CD14-positive monocyte (primary cell): ENCODE results near the gene CDK18. TPM values are rescaled to one million over a fixed set of nuclear protein-coding genes. Genes with fewer than 3 reads are reported as not detected.

Source experiments
- DNase-seq, 3 donors: peaks; one replicate each; pipeline ENCODE4 v3.0.0-alpha.2; 2011 to 2022
- H2AFZ ChIP-seq: 2 replicates; pipeline ENCODE4 v1.6.0; 2012; ENCODE audit warnings: mild to moderate bottlenecking, low read depth, low read length, inconsistent platforms; ENCODE audit not compliant: insufficient read depth, poor library complexity, severe bottlenecking
- H3K27ac ChIP-seq, 2 donors: 1 replicate in 1 of 2; 2 replicates in 1 of 2; pipeline ENCODE4 v1.5.1; 2012 to 2013; ENCODE audit warnings: low read length in 2 of 2, control low read depth in 1 of 2, inconsistent platforms in 1 of 2, low read depth in 1 of 2, mild to moderate bottlenecking in 1 of 2
- H3K27me3 ChIP-seq, 2 donors: one replicate each; pipeline versions ENCODE4 v1.6.0 to v1.6.1; 2011 to 2013; ENCODE audit warnings: low read length in 2 of 2; ENCODE audit not compliant: control insufficient read depth in 2 of 2, insufficient read depth in 2 of 2
- H3K36me3 ChIP-seq, 2 donors: replicated peaks in 1 of 2; 1 replicate in 1 of 2; 2 replicates in 1 of 2; pipeline versions ENCODE4 v1.5.1 to v1.6.1; 2012 to 2013; ENCODE audit warnings: low read length in 2 of 2, control low read depth in 1 of 2, inconsistent platforms in 1 of 2, mild to moderate bottlenecking in 1 of 2; ENCODE audit not compliant: insufficient read depth in 2 of 2, control insufficient read depth in 1 of 2
- H3K4me1 ChIP-seq, 2 donors: 1 replicate in 1 of 2; 2 replicates in 1 of 2; pipeline versions ENCODE4 v1.5.1 to v1.6.1; 2012 to 2013; ENCODE audit warnings: low read length in 2 of 2, control low read depth in 1 of 2, inconsistent platforms in 1 of 2, mild to moderate bottlenecking in 1 of 2, moderate library complexity in 1 of 2; ENCODE audit not compliant: insufficient read depth in 2 of 2, control insufficient read depth in 1 of 2
- H3K4me2 ChIP-seq: replicated peaks from 2 replicates; pipeline ENCODE3; 2012; ENCODE audit warnings: low read length, moderate library complexity, mild to moderate bottlenecking; ENCODE audit not compliant: poor library complexity, severe bottlenecking; ENCODE audit errors: extremely low read depth
- H3K4me3 ChIP-seq, 3 experiments: fragments of 200-600 bp in 1 of 3; sonication (generic) in 1 of 3; replicated peaks in 1 of 3; 1 replicate in 2 of 3; 2 replicates in 1 of 3; pipeline ENCODE4 v1.5.1; 2011 to 2013; ENCODE audit warnings: low read length in 3 of 3, mild to moderate bottlenecking in 3 of 3, control low read depth in 2 of 3, low read depth in 2 of 3, inconsistent platforms in 1 of 3, moderate library complexity in 1 of 3
- H3K79me2 ChIP-seq: 2 replicates; pipeline ENCODE4 v1.6.0; 2012; ENCODE audit warnings: mild to moderate bottlenecking, control low read depth, inconsistent platforms, low read length, moderate library complexity; ENCODE audit not compliant: insufficient read depth
- H3K9ac ChIP-seq: 2 replicates; pipeline ENCODE4 v1.6.0; 2017; ENCODE audit warnings: low read length, mild to moderate bottlenecking; ENCODE audit not compliant: insufficient read depth, poor library complexity, severe bottlenecking
- H3K9me3 ChIP-seq, 2 donors: replicated peaks in 1 of 2; 1 replicate in 1 of 2; 2 replicates in 1 of 2; pipeline versions ENCODE4 v1.5.1 to v1.6.1; 2012 to 2013; ENCODE audit warnings: low read length in 2 of 2, control low read depth in 1 of 2; ENCODE audit not compliant: control insufficient read depth in 1 of 2, insufficient read depth in 1 of 2
- H4K20me1 ChIP-seq: 2 replicates; pipeline ENCODE4 v1.6.0; 2012; ENCODE audit warnings: mild to moderate bottlenecking, low read length, control low read depth, moderate library complexity; ENCODE audit not compliant: insufficient read depth
- H3K27ac Mint-ChIP-seq, 7 donors: one replicate each; pipeline ENCODE4 v1.8.0; 2020; ENCODE audit warnings: mild to moderate bottlenecking in 7 of 7, mixed read lengths in 7 of 7, moderate library complexity in 6 of 7, inconsistent platforms in 2 of 7
- H3K27me3 Mint-ChIP-seq, 3 donors: one replicate each; pipeline ENCODE4 v1.8.0; 2021 to 2022; ENCODE audit warnings: low read depth in 3 of 3, mild to moderate bottlenecking in 3 of 3, mixed read lengths in 3 of 3, moderate library complexity in 3 of 3, inconsistent platforms in 1 of 3
- H3K36me3 Mint-ChIP-seq, 2 donors: one replicate each; pipeline ENCODE4 v1.8.0; 2020; ENCODE audit warnings: mixed read lengths in 2 of 2, inconsistent platforms in 1 of 2, mild to moderate bottlenecking in 1 of 2
- H3K4me1 Mint-ChIP-seq: one replicate; pipeline ENCODE4 v1.8.0; 2020; ENCODE audit warnings: mild to moderate bottlenecking, mixed read lengths
- H3K4me3 Mint-ChIP-seq, 2 donors: one replicate each; pipeline ENCODE4 v1.8.0; 2020; ENCODE audit warnings: mild to moderate bottlenecking in 2 of 2, mixed read lengths in 2 of 2, moderate library complexity in 1 of 2
- H3K9me3 Mint-ChIP-seq, 7 donors: one replicate each; pipeline ENCODE4 v1.8.0; 2020 to 2022; ENCODE audit warnings: mixed read lengths in 7 of 7, mild to moderate bottlenecking in 6 of 7, moderate library complexity in 6 of 7, inconsistent platforms in 2 of 7
- CTCF ChIP-seq: fragments of 200-600 bp; IDR thresholded peaks from one replicate; pipeline ENCODE4 v1.8.0; 2022; ENCODE audit warnings: antibody characterized with exemption, mild to moderate bottlenecking
- WGBS: methylation state at CpG from one replicate; pipeline ENCODE4 v1.1.5; 2013; ENCODE audit warnings: missing lambda C conversion rate; ENCODE audit not compliant: insufficient coverage; 5-methylcytosine and 5-hydroxymethylcytosine counted together
- intact Hi-C, 2 donors: fragments of 100-400 bp; cut with micrococcal nuclease; formaldehyde crosslinking; loops; one replicate each; pipeline versions ENCODE4 v1.15.0 to v1.15.1; 2023
- polyA plus RNA-seq, 3 donors: library from polyadenylated mRNA; depleted of rRNA in 1 of 3; unstranded in 2 of 3; stranded (reverse) in 1 of 3; fragments of 300-500 nt in 2 of 3; fragments of >200 nt in 1 of 3; fragmentation: Illumina TruSeq in 2 of 3; gene quantifications; 1 replicate in 2 of 3; 2 replicates in 1 of 3; pipeline ENCODE4 v1.2.3, GENCODE V29; 2012 to 2021

The CDK18 gene
- polyA plus RNA-seq, 3 donors, result 0.48 to 4.4 (median 0.66) TPM

- Histone ChIP-seq H3K27me3 (peaks cover 12 to 38% of the 10 kb centered on the region in 2 donors), H3K4me2 (no peak overlapping the region), H3K9me3 (peaks cover under 1 to 6% of the 10 kb centered on the region in 2 donors), H2AFZ (no peak overlapping the region), H3K36me3 (no peaks in the 10 kb centered on the region), H3K79me2 (no peaks in the 10 kb centered on the region), H3K27ac (no peak overlapping the region), H3K4me1 (no peaks in the 10 kb centered on the region), H3K9ac (no peak overlapping the region), H4K20me1 (no peaks in the 10 kb centered on the region), H3K4me3 (no peak overlapping the region)
- Mint-ChIP-seq H3K27ac (no peak overlapping the region), H3K27me3 (peaks cover 47 to 57% (median 56%) of the 10 kb centered on the region in 3 donors), H3K4me1 (peaks cover 9% of the 10 kb centered on the region), H3K4me3 (peak overlapping the region in 1 of 2 donors; percentile 59), H3K9me3 (peaks cover 0 to 9% (median 5%) of the 10 kb centered on the region in 7 donors), H3K36me3 (no peaks in the 10 kb centered on the region)
- TF ChIP-seq CTCF, result no peak
- no peak for DNase-seq
- intact Hi-C loops, result no loop called here
- 43% methylated on average over 13 of the region's 17 CpGs for WGBS
These were observed 24.0 kb upstream of the CDK18 start for GRCh38 chr1:205480349-205480985.

- Histone ChIP-seq H3K4me1 (no peaks in the 10 kb centered on the region), H3K27me3 (peaks cover 12 to 38% of the 10 kb centered on the region in 2 donors), H3K4me3 (no peak overlapping the region), H4K20me1 (no peaks in the 10 kb centered on the region), H3K36me3 (no peaks in the 10 kb centered on the region), H3K79me2 (no peaks in the 10 kb centered on the region), H3K9ac (no peak overlapping the region), H3K27ac (no peak overlapping the region), H2AFZ (no peak overlapping the region), H3K9me3 (no peaks in the 10 kb centered on the region), H3K4me2 (no peak overlapping the region)
- intact Hi-C loops, result no loop called here
- no peak for DNase-seq
- H3K27ac Mint-ChIP-seq, result peak overlapping the region in 1 of 7 donors; percentile 11
- 47% methylated on average over 11 of the region's 11 CpGs for WGBS
- H3K4me3 Mint-ChIP-seq, result peak overlapping the region in 1 of 2 donors; percentile 73
- no peaks in the 10 kb centered on the region for H3K36me3 Mint-ChIP-seq
- no peak for TF ChIP-seq CTCF
- H3K9me3 Mint-ChIP-seq, result peaks cover 0 to 3% (median 1%) of the 10 kb centered on the region in 7 donors
- peaks cover 49 to 60% (median 59%) of the 10 kb centered on the region in 3 donors for H3K27me3 Mint-ChIP-seq
- peaks cover 11% of the 10 kb centered on the region for H3K4me1 Mint-ChIP-seq
These were observed 23.3 kb upstream of the CDK18 start for GRCh38 chr1:205481218-205481617.
